IMR-90 (cell line): ENCODE data around the gene LMBR1L. TPM values are rescaled to one million over a fixed set of nuclear protein-coding genes. Genes with fewer than 3 reads are reported as not detected.

Source experiments
- ATAC-seq: fragments of 200-7000 bp; cut with Tn5 transposase; 2 replicates; pipeline ENCODE4 v1.9.1; 2020; ENCODE audit warnings: low read depth, mild to moderate bottlenecking, moderate library complexity
- BruUV-seq: library from RNA; stranded (reverse); fragments of 400-500 nt; replicated peaks from 2 replicates; lab custom pipeline; 2021; lab: Mats Ljungman, UMichigan
- CTCF ChIA-PET: fragments of 300-600 bp; formaldehyde crosslinking; extraction: SDS; loops from one replicate; lab custom pipeline; 2021; ENCODE audit warnings: antibody characterized with exemption; lab: Yijun Ruan, JAX
- POLR2A ChIA-PET: fragments of 300-600 bp; sonication (Branson Sonifier 250); formaldehyde crosslinking; loops from one replicate; lab custom pipeline; 2022; ENCODE audit warnings: antibody characterized with exemption; ENCODE audit not compliant: unreplicated experiment; lab: Charles Lee
- DNase-seq: peaks from one replicate; pipeline ENCODE4 v3.0.0; 2013
- H2AFZ ChIP-seq: replicated peaks from 2 replicates; pipeline ENCODE3; 2013; ENCODE audit warnings: low read length, mild to moderate bottlenecking; ENCODE audit not compliant: poor library complexity
- H2AK5ac ChIP-seq: 2 replicates; pipeline ENCODE4 v1.6.1; 2013; ENCODE audit warnings: low read depth, low read length, inconsistent platforms
- H2AK9ac ChIP-seq: replicated peaks from 2 replicates; pipeline ENCODE3; 2013; ENCODE audit warnings: mild to moderate bottlenecking, low read depth, low read length, moderate library complexity; ENCODE audit not compliant: poor library complexity
- H2BK120ac ChIP-seq: 2 replicates; pipeline ENCODE4 v1.6.1; 2013; ENCODE audit warnings: low read depth, low read length, inconsistent platforms
- H2BK15ac ChIP-seq: 3 replicates; pipeline ENCODE4 v1.6.1; 2013; ENCODE audit warnings: low read depth, low read length, inconsistent platforms
- H2BK20ac ChIP-seq: 2 replicates; pipeline ENCODE4 v1.6.1; 2013; ENCODE audit warnings: low read depth, mild to moderate bottlenecking, inconsistent platforms, low read length, moderate library complexity
- H2BK5ac ChIP-seq: 2 replicates; pipeline ENCODE4 v1.6.1; 2013; ENCODE audit warnings: mild to moderate bottlenecking, low read depth, low read length, inconsistent platforms; ENCODE audit not compliant: poor library complexity, severe bottlenecking
- H3K14ac ChIP-seq: replicated peaks from 2 replicates; pipeline ENCODE4 v1.6.1; 2013; ENCODE audit warnings: low read depth, low read length, inconsistent platforms
- H3K18ac ChIP-seq: 2 replicates; pipeline ENCODE4 v1.6.1; 2013; ENCODE audit warnings: low read depth, low read length, control low read depth
- H3K23ac ChIP-seq: 2 replicates; pipeline ENCODE4 v1.6.1; 2013; ENCODE audit warnings: low read depth, low read length, inconsistent platforms
- H3K27ac ChIP-seq: 2 replicates; pipeline ENCODE4 v1.5.1; 2013; ENCODE audit warnings: mild to moderate bottlenecking, control low read depth, low read length; ENCODE audit not compliant: insufficient read depth
- H3K27me3 ChIP-seq: 2 replicates; pipeline ENCODE4 v1.6.1; 2013; ENCODE audit warnings: low read length; ENCODE audit not compliant: control insufficient read depth, insufficient read depth
- H3K36me3 ChIP-seq: 2 replicates; pipeline ENCODE4 v1.6.1; 2013; ENCODE audit warnings: low read length, mixed read lengths; ENCODE audit not compliant: control insufficient read depth, insufficient read depth
- H3K4ac ChIP-seq: 2 replicates; pipeline ENCODE4 v1.6.1; 2013; ENCODE audit warnings: low read depth, low read length, inconsistent platforms
- H3K4me1 ChIP-seq: 2 replicates; pipeline ENCODE4 v1.6.1; 2013; ENCODE audit warnings: low read length, mixed read lengths; ENCODE audit not compliant: control insufficient read depth, insufficient read depth
- H3K4me2 ChIP-seq: 2 replicates; pipeline ENCODE4 v1.6.1; 2013; ENCODE audit warnings: low read depth, mild to moderate bottlenecking, control low read depth, low read length, moderate library complexity
- H3K4me3 ChIP-seq: 2 replicates; pipeline ENCODE4 v1.5.1; 2013; ENCODE audit warnings: low read depth, mild to moderate bottlenecking, control low read depth, low read length, moderate library complexity; ENCODE audit not compliant: insufficient read depth
- H3K56ac ChIP-seq: 2 replicates; pipeline ENCODE4 v1.6.1; 2013; ENCODE audit warnings: low read length, inconsistent platforms; ENCODE audit not compliant: insufficient read depth; ENCODE audit errors: extremely low read depth
- H3K79me1 ChIP-seq, 2 experiments: 2 replicates each; pipeline ENCODE4 v1.6.1; 2013; ENCODE audit warnings: low read length in 2 of 2, inconsistent platforms in 1 of 2, low read depth in 1 of 2
- H3K9ac ChIP-seq: 2 replicates; pipeline ENCODE4 v1.6.1; 2013; ENCODE audit warnings: low read depth, low read length, control low read depth
- H3K9me1 ChIP-seq: 2 replicates; pipeline ENCODE4 v1.6.1; 2013; ENCODE audit warnings: low read length, inconsistent platforms; ENCODE audit not compliant: insufficient read depth
- H3K9me3 ChIP-seq: 2 replicates; pipeline ENCODE4 v1.6.1; 2013; ENCODE audit warnings: low read length; ENCODE audit not compliant: control insufficient read depth, insufficient read depth
- H4K20me1 ChIP-seq: 2 replicates; pipeline ENCODE4 v1.6.1; 2013; ENCODE audit warnings: low read length, inconsistent platforms; ENCODE audit not compliant: insufficient read depth
- H4K5ac ChIP-seq: 2 replicates; pipeline ENCODE4 v1.6.1; 2013; ENCODE audit warnings: mild to moderate bottlenecking, low read depth, low read length, control low read depth
- H4K8ac ChIP-seq, 2 experiments: 2 replicates each; pipeline ENCODE4 v1.6.1; 2013; ENCODE audit warnings: low read depth in 2 of 2, low read length in 2 of 2, control low read depth in 1 of 2, inconsistent platforms in 1 of 2
- H4K91ac ChIP-seq: 2 replicates; pipeline ENCODE4 v1.6.1; 2013; ENCODE audit warnings: low read depth, low read length, inconsistent platforms; ENCODE audit not compliant: insufficient read depth
- CEBPB ChIP-seq: IDR thresholded peaks from 2 replicates; pipeline ENCODE4 v1.6.1; 2012; ENCODE audit warnings: low read depth, low read length, improper control_type of control experiment
- MXI1 ChIP-seq: IDR thresholded peaks from 2 replicates; pipeline ENCODE4 v1.6.1; 2012; ENCODE audit warnings: low read depth, mild to moderate bottlenecking, low read length, moderate library complexity, borderline replicate concordance
- WGBS, 2 experiments: methylation state at CpG; one replicate each; pipeline versions ENCODE4 v1.1.5 to v1.1.7; 2013; ENCODE audit warnings: missing lambda C conversion rate in 2 of 2; ENCODE audit not compliant: insufficient read length in 1 of 2; ENCODE audit errors: extremely low coverage in 2 of 2; 5-methylcytosine and 5-hydroxymethylcytosine counted together
- dilution Hi-C: fragments of 300-500 bp; cut with HindIII; formaldehyde crosslinking; loops from one replicate; pipeline ENCODE4 v1.14.3; 2018; ENCODE audit warnings: low sequenced_read_pairs; ENCODE audit not compliant: unreplicated experiment
- in situ Hi-C: fragments of 300-500 bp; cut with MboI; formaldehyde crosslinking; loops from 3 replicates; pipeline ENCODE4 v1.14.3; 2019; ENCODE audit warnings: low sequenced_read_pairs, inconsistent platforms, mixed read lengths
- intact Hi-C: fragments of 100-400 bp; cut with micrococcal nuclease; formaldehyde crosslinking; loops from 2 replicates; pipeline ENCODE4 v1.10.0; 2022
- polyA plus RNA-seq, 3 experiments: library from polyadenylated mRNA; depleted of rRNA; stranded (reverse); fragments of >200 nt; gene quantifications; 2 replicates each; pipeline ENCODE4 v1.2.3, GENCODE V29; 2012; ENCODE audit warnings: low replicate concordance in 1 of 3
- total RNA-seq: library from RNA; depleted of rRNA; stranded (reverse); fragments of >200 nt; gene quantifications from 2 replicates; pipeline ENCODE4 v1.2.3, GENCODE V29; 2012

LMBR1L gene
- total and polyA plus RNA-seq, 2 of the 4 experiments (the other 2 are of a cell fraction) = 33.0 to 44.6 TPM

GRCh38 chr12:49131894-49132461 lies 21.3 kb upstream of the LMBR1L start:
- peak overlapping the region; percentile 80; the same call in 1 of the 2 replicates for H3K9ac ChIP-seq
- WGBS, 2 experiments = 0% methylated on average over 3 of the region's 9 CpGs; no CpG with 5 or more reads in 1 of the 2 experiments
- dilution Hi-C loops = no loop called here

More at GRCh38 chr12:49131894-49132461, 21.3 kb upstream of the LMBR1L start:
- Histone ChIP-seq H4K5ac (peak overlapping the region; percentile 52; the same call in 1 of the 2 replicates), H2AFZ (no peak overlapping the region), H3K36me3 (peaks cover 25% of the 10 kb centered on the region), H3K4me2 (peak overlapping the region; percentile 82), H2BK20ac (peak overlapping the region; percentile 1; the same call in 1 of the 2 replicates), H3K79me1 (peaks cover 6 to 47% of the 10 kb centered on the region in 2 experiments), H3K4ac (peak overlapping the region; percentile 74; the same call in 1 of the 2 replicates), H4K8ac (peak overlapping the region in 1 of 2 experiments; percentile 77; a peak in 2 of 4 replicates), H2AK5ac (no peak overlapping the region), H3K9me1 (no peaks in the 10 kb centered on the region), H3K14ac (peak overlapping the region; percentile 88), H3K27ac (no peak overlapping the region), H3K4me1 (peaks cover 7% of the 10 kb centered on the region), H2BK120ac (peak overlapping the region; percentile 23), H3K18ac (no peak overlapping the region; the same call in 1 of the 2 replicates), H3K9me3 (no peaks in the 10 kb centered on the region), H2BK15ac (no peak overlapping the region), H3K27me3 (no peaks in the 10 kb centered on the region), H2AK9ac (no peak overlapping the region), H4K20me1 (peaks cover 36% of the 10 kb centered on the region), H3K4me3 (peak overlapping the region; percentile 62), H4K91ac (no peak overlapping the region), H3K23ac (peak overlapping the region; percentile 98), H2BK5ac (peak overlapping the region; percentile 68), H3K56ac (peak overlapping the region; percentile 90; the same call in 1 of the 2 replicates)
- ChIA-PET POLR2A (interaction anchor here (0.5 to 1.8 kb wide), 4 partner anchors 56 to 377 kb away, joined by 3 to 6 read pairs (median 4); no protein-coding TSS in a partner anchor), CTCF (interaction anchor here (1.0 to 2.8 kb wide), 3 partner anchors 101 to 112 kb away, joined by 4 to 10 read pairs (median 4); no protein-coding TSS in a partner anchor)
- intact Hi-C loops (loop anchor here (1.0 to 10.0 kb wide), 3 partner anchors 57 to 133 kb away; partner anchors contain the start of genes TUBA1A and TUBA1C), in situ Hi-C loops (loop anchor here (10.0 kb wide), 1 partner anchor 53 kb away; the partner anchor contains the start of gene TUBA1A)
- ATAC-seq (no peak), DNase-seq (peak; percentile 50)
- no TSS peak for BruUV-seq
- TF ChIP-seq CEBPB (peak; percentile 29; the same call in 1 of the 2 replicates), MXI1 (no peak)
